MM.1S (cell line): ENCODE data around the gene NRK.

Source experiments
- DNase-seq: peaks from one replicate; pipeline ENCODE4 v3.0.0-alpha.2; 2015
- H2AFZ ChIP-seq: fragments of 300-600 bp; sonication (generic); 2 replicates; pipeline ENCODE4 v1.6.0; 2016; ENCODE audit warnings: antibody characterized with exemption, low read length
- H3F3A ChIP-seq: fragments of 300-600 bp; sonication (generic); 2 replicates; pipeline ENCODE4 v1.6.1; 2016; ENCODE audit warnings: mild to moderate bottlenecking, antibody characterized with exemption, low read length, moderate library complexity, mixed read lengths; ENCODE audit not compliant: insufficient read depth
- H3K27ac ChIP-seq: fragments of 300-600 bp; sonication (generic); 2 replicates; pipeline ENCODE4 v1.5.1; 2016; ENCODE audit warnings: mild to moderate bottlenecking, low read length
- H3K27me3 ChIP-seq: fragments of 300-600 bp; sonication (generic); replicated peaks from 2 replicates; pipeline ENCODE4 v1.6.0; 2016; ENCODE audit warnings: low read length; ENCODE audit not compliant: insufficient read depth
- H3K36me3 ChIP-seq: fragments of 300-600 bp; sonication (generic); replicated peaks from 2 replicates; pipeline ENCODE4 v1.6.1; 2016; ENCODE audit warnings: mild to moderate bottlenecking, low read length, mixed read lengths; ENCODE audit not compliant: insufficient read depth
- H3K4me1 ChIP-seq: fragments of 300-600 bp; sonication (generic); 2 replicates; pipeline ENCODE4 v1.6.1; 2016; ENCODE audit warnings: low read length, mixed read lengths
- H3K4me2 ChIP-seq: fragments of 300-600 bp; sonication (generic); 2 replicates; pipeline ENCODE4 v1.6.0; 2016; ENCODE audit warnings: low read depth, low read length
- H3K4me3 ChIP-seq: fragments of 300-600 bp; sonication (generic); 2 replicates; pipeline ENCODE4 v1.5.1; 2016; ENCODE audit warnings: low read length, mixed read lengths
- H3K79me2 ChIP-seq: fragments of 300-600 bp; sonication (generic); 2 replicates; pipeline ENCODE4 v1.6.1; 2016; ENCODE audit warnings: mixed run types, low read length, mixed read lengths
- H3K9ac ChIP-seq: fragments of 300-600 bp; sonication (generic); 2 replicates; pipeline ENCODE4 v1.6.1; 2016; ENCODE audit warnings: low read length, mixed read lengths
- H3K9me2 ChIP-seq: fragments of 300-600 bp; sonication (generic); replicated peaks from 2 replicates; pipeline ENCODE4 v1.6.1; 2016; ENCODE audit warnings: mild to moderate bottlenecking, low read length, mixed read lengths; ENCODE audit not compliant: insufficient read depth
- H3K9me3 ChIP-seq: fragments of 300-600 bp; sonication (generic); replicated peaks from 2 replicates; pipeline ENCODE4 v1.6.1; 2016; ENCODE audit warnings: mild to moderate bottlenecking, low read length, mixed read lengths; ENCODE audit not compliant: insufficient read depth
- H4K20me1 ChIP-seq: fragments of 300-600 bp; sonication (generic); 2 replicates; pipeline ENCODE4 v1.6.1; 2016; ENCODE audit warnings: mild to moderate bottlenecking, low read length, moderate library complexity, mixed read lengths; ENCODE audit not compliant: insufficient read depth
- EZH2 ChIP-seq: fragments of 300-600 bp; sonication (generic); optimal IDR thresholded peaks from 2 replicates; pipeline ENCODE3; 2017; ENCODE audit warnings: low read depth, mild to moderate bottlenecking, antibody characterized with exemption, low read length, mixed read lengths
- EZH2phosphoT487 ChIP-seq: fragments of 300-600 bp; sonication (generic); IDR thresholded peaks from 2 replicates; pipeline ENCODE4 v1.6.1; 2018; ENCODE audit warnings: antibody characterized with exemption, low read length
- TF ChIP-seq, protein P1 (sequence below): fragments of 300-600 bp; sonication (generic); IDR thresholded peaks from 2 replicates; pipeline ENCODE4 v1.5.1; 2016; ENCODE audit warnings: antibody characterized with exemption, low read length, mixed read lengths

The NRK gene

DNA sequence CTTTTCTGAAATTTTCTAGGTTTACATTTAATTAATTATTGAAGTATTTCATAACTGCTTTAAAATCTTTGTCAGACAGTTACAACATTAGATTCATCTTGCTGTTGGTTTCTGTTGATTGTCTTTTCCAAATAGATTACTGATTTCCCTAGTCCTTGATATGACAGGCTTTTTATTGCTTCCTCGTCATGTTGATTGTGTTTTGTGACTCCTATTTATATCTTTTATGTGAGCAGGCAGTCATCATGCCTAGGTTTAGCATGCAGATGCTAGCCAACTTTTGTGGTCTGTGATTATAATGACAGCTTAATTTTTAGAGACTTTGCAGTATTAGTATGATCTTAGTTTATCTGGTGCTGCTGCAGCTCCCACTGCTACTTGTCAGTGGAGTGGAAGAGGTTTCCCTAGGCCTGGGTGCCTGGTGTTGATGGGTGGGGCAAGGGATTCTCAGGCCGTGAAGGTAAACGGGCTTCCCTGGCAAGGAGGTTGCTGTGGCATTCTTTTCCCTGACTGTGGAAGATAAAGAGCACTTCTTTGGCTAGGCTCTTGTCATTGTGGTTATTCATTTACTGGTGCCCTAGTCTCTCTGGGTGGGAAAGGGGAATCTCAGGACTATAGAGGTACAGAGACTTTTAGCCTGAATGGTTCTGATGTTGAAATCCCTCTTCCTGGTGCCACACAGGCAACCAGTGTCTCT is 150.5 kb downstream of the NRK start:
- TF ChIP-seq, protein P1, sequence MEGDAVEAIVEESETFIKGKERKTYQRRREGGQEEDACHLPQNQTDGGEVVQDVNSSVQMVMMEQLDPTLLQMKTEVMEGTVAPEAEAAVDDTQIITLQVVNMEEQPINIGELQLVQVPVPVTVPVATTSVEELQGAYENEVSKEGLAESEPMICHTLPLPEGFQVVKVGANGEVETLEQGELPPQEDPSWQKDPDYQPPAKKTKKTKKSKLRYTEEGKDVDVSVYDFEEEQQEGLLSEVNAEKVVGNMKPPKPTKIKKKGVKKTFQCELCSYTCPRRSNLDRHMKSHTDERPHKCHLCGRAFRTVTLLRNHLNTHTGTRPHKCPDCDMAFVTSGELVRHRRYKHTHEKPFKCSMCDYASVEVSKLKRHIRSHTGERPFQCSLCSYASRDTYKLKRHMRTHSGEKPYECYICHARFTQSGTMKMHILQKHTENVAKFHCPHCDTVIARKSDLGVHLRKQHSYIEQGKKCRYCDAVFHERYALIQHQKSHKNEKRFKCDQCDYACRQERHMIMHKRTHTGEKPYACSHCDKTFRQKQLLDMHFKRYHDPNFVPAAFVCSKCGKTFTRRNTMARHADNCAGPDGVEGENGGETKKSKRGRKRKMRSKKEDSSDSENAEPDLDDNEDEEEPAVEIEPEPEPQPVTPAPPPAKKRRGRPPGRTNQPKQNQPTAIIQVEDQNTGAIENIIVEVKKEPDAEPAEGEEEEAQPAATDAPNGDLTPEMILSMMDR: no peak
- Histone ChIP-seq H3K4me1 (no peaks in the 10 kb centered on the region), H3K79me2 (no peaks in the 10 kb centered on the region), H3F3A (no peaks in the 10 kb centered on the region), H2AFZ (no peak overlapping the region), H3K36me3 (no peaks in the 10 kb centered on the region), H3K9me3 (no peaks in the 10 kb centered on the region), H3K9ac (no peak overlapping the region), H4K20me1 (no peaks in the 10 kb centered on the region), H3K4me2 (no peak overlapping the region), H3K9me2 (no peaks in the 10 kb centered on the region), H3K27ac (no peak overlapping the region), H3K27me3 (no peaks in the 10 kb centered on the region), H3K4me3 (no peak overlapping the region)
- no peak for DNase-seq

DNA sequence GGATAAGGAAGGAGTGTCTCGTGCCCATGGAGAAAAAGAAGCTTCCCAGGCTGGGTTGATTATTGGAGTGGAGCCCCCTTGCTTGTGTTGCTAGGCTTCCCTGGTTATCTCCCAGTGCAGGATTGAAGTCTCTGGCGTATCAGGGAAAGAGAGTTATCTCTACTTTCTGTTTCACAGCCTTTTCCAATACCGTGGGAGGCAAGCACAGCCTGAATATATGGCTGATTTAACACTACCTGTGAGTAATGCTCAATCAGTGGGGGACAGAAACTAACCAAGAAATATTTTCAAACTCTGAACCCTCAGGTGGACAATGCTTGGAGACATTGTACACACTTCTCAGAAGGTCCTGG is 151.0 kb downstream of the NRK start:
- Histone ChIP-seq H3K27me3 (no peaks in the 10 kb centered on the region), H3K9ac (no peak overlapping the region)

DNA sequence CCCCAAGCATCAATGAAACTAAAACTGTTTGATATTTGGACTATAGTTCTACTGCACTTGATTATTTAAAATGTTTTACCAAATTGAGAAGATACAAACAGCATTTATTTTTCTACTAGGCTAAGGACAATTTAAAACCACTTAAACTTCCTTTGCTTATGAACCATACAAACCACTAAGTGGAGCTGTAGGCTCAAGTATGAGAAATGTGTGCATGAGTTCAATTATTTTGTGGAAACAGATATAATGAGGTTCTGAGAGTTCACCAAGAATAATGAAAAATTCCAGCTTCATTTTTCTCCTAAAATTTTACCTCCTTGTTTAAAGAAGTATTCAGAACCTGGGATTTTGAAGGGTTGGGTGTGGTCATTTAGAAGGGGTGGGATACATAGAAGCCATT is 153.0 kb downstream of the NRK start:
- Histone ChIP-seq H3K36me3 (no peaks in the 10 kb centered on the region), H3K27ac (no peak overlapping the region), H4K20me1 (no peaks in the 10 kb centered on the region), H3K4me3 (no peak overlapping the region), H3K27me3 (no peaks in the 10 kb centered on the region), H3K4me2 (no peak overlapping the region), H3K4me1 (no peaks in the 10 kb centered on the region), H2AFZ (no peak overlapping the region), H3K9ac (no peak overlapping the region), H3K9me3 (no peaks in the 10 kb centered on the region), H3K9me2 (no peaks in the 10 kb centered on the region), H3F3A (no peaks in the 10 kb centered on the region), H3K79me2 (no peaks in the 10 kb centered on the region)
- TF ChIP-seq, protein P1: peak; percentile 45
- no peak for TF ChIP-seq EZH2phosphoT487
- peak; percentile 23 for DNase-seq

More for the DNA sequence above, 151.0 kb downstream of the NRK start:
- H3K4me1 ChIP-seq: no peaks in the 10 kb centered on the region
- H3K9me3 ChIP-seq: no peaks in the 10 kb centered on the region
- no peak overlapping the region for H3K4me2 ChIP-seq
- no peaks in the 10 kb centered on the region for H3K9me2 ChIP-seq
- TF ChIP-seq, protein P1: no peak
- TF ChIP-seq EZH2 (no peak), EZH2phosphoT487 (no peak)
- no peaks in the 10 kb centered on the region for H3K79me2 ChIP-seq
- H3K36me3 ChIP-seq: no peaks in the 10 kb centered on the region
- no peaks in the 10 kb centered on the region for H3F3A ChIP-seq
- DNase-seq: no peak
- no peaks in the 10 kb centered on the region for H4K20me1 ChIP-seq
- no peak overlapping the region for H3K4me3 ChIP-seq
- no peak overlapping the region for H3K27ac ChIP-seq
- H2AFZ ChIP-seq: no peak overlapping the region
